H9 (cell line): ENCODE measurements around the gene ARL16. TPM values are rescaled to one million over a fixed set of nuclear protein-coding genes. Genes with fewer than 3 reads are reported as not detected.

Experiments
- DNase-seq: peaks from one replicate; pipeline ENCODE4 v3.0.0-alpha.2; 2017
- H2AFZ ChIP-seq: one replicate; pipeline ENCODE4 v1.6.1; 2013; ENCODE audit warnings: mild to moderate bottlenecking, low read length, control low read depth, moderate library complexity
- H2AK5ac ChIP-seq: 2 replicates; pipeline ENCODE4 v1.6.1; 2013; ENCODE audit warnings: low read length, control low read depth, mixed read lengths; ENCODE audit not compliant: insufficient read length
- H2BK120ac ChIP-seq: one replicate; pipeline ENCODE4 v1.6.1; 2013; ENCODE audit warnings: low read depth, mild to moderate bottlenecking, low read length, control low read depth, inconsistent platforms; ENCODE audit not compliant: poor library complexity, severe bottlenecking
- H2BK12ac ChIP-seq: 2 replicates; pipeline ENCODE4 v1.6.1; 2013; ENCODE audit warnings: low read length, control low read depth, mixed read lengths, low read depth; ENCODE audit not compliant: insufficient read length
- H2BK15ac ChIP-seq: 2 replicates; pipeline ENCODE4 v1.6.1; 2013; ENCODE audit warnings: low read depth, low read length, control low read depth
- H2BK20ac ChIP-seq: one replicate; pipeline ENCODE4 v1.6.1; 2013; ENCODE audit warnings: low read depth, mild to moderate bottlenecking, low read length, control low read depth, inconsistent platforms; ENCODE audit not compliant: poor library complexity, severe bottlenecking
- H2BK5ac ChIP-seq: 2 replicates; pipeline ENCODE4 v1.6.1; 2013; ENCODE audit warnings: low read length, control low read depth, mixed read lengths; ENCODE audit not compliant: insufficient read length
- H3K14ac ChIP-seq: 2 replicates; pipeline ENCODE4 v1.6.1; 2013; ENCODE audit warnings: low read length, control low read depth; ENCODE audit not compliant: insufficient read depth
- H3K18ac ChIP-seq: 2 replicates; pipeline ENCODE4 v1.6.1; 2013; ENCODE audit warnings: low read depth, mild to moderate bottlenecking, mixed read lengths, low read length, control low read depth; ENCODE audit not compliant: insufficient read length
- H3K23ac ChIP-seq: 2 replicates; pipeline ENCODE4 v1.6.1; 2013; ENCODE audit warnings: low read length, control low read depth, mixed read lengths, low read depth; ENCODE audit not compliant: insufficient read length
- H3K23me2 ChIP-seq: 2 replicates; pipeline ENCODE4 v1.6.1; 2013; ENCODE audit warnings: low read depth, mild to moderate bottlenecking, mixed read lengths, low read length, control low read depth; ENCODE audit not compliant: insufficient read length, poor library complexity, severe bottlenecking
- H3K27ac ChIP-seq: 2 replicates; pipeline ENCODE4 v1.5.1; 2013; ENCODE audit warnings: low read length, control low read depth, mixed read lengths, low read depth; ENCODE audit not compliant: insufficient read length
- H3K27me3 ChIP-seq: 2 replicates; pipeline ENCODE4 v1.6.1; 2013; ENCODE audit warnings: low read length, control low read depth, inconsistent platforms; ENCODE audit not compliant: insufficient read depth
- H3K4ac ChIP-seq: 2 replicates; pipeline ENCODE4 v1.6.1; 2013; ENCODE audit warnings: low read depth, mild to moderate bottlenecking, control low read depth, inconsistent platforms, low read length, moderate library complexity
- H3K4me1 ChIP-seq: 2 replicates; pipeline ENCODE4 v1.6.1; 2013; ENCODE audit warnings: low read length, control low read depth, inconsistent platforms; ENCODE audit not compliant: insufficient read depth
- H3K4me2 ChIP-seq: 2 replicates; pipeline ENCODE4 v1.6.1; 2013; ENCODE audit warnings: low read length, control low read depth, mixed read lengths; ENCODE audit not compliant: insufficient read length, insufficient read depth
- H3K56ac ChIP-seq: 2 replicates; pipeline ENCODE4 v1.6.1; 2013; ENCODE audit warnings: low read depth, mild to moderate bottlenecking, mixed read lengths, low read length, control low read depth; ENCODE audit not compliant: insufficient read length
- H3K79me1 ChIP-seq: 2 replicates; pipeline ENCODE4 v1.6.1; 2013; ENCODE audit warnings: low read depth, mild to moderate bottlenecking, moderate library complexity, low read length, control low read depth, inconsistent platforms; ENCODE audit not compliant: insufficient read depth, poor library complexity, severe bottlenecking
- H3K79me2 ChIP-seq: 2 replicates; pipeline ENCODE4 v1.6.1; 2013; ENCODE audit warnings: low read length, control low read depth, inconsistent platforms; ENCODE audit not compliant: insufficient read depth
- H3K9ac ChIP-seq: 2 replicates; pipeline ENCODE4 v1.6.1; 2013; ENCODE audit warnings: low read length, control low read depth, mixed read lengths; ENCODE audit not compliant: insufficient read length; ENCODE audit errors: extremely low read depth
- H3K9me3 ChIP-seq: one replicate; pipeline ENCODE4 v1.6.1; 2013; ENCODE audit warnings: low read depth, low read length, inconsistent platforms; ENCODE audit not compliant: control insufficient read depth
- H3T11ph ChIP-seq: one replicate; pipeline ENCODE4 v1.6.1; 2013; ENCODE audit warnings: mild to moderate bottlenecking, low read length, control low read depth, inconsistent platforms
- H4K20me1 ChIP-seq: one replicate; pipeline ENCODE4 v1.6.1; 2013; ENCODE audit not compliant: control insufficient read depth, insufficient read length, insufficient read depth
- H4K5ac ChIP-seq: 2 replicates; pipeline ENCODE4 v1.6.1; 2013; ENCODE audit warnings: low read depth, mild to moderate bottlenecking, mixed read lengths, low read length, control low read depth; ENCODE audit not compliant: insufficient read length
- H4K8ac ChIP-seq: replicated peaks from 2 replicates; pipeline ENCODE4 v1.6.1; 2013; ENCODE audit warnings: low read length, control low read depth, mixed read lengths, low read depth; ENCODE audit not compliant: insufficient read length
- H4K91ac ChIP-seq: 2 replicates; pipeline ENCODE4 v1.6.1; 2013; ENCODE audit warnings: low read depth, mild to moderate bottlenecking, moderate library complexity, mixed read lengths, low read length, control low read depth; ENCODE audit not compliant: insufficient read length
- H3K27ac Mint-ChIP-seq, 3 experiments: 2 replicates in 2 of 3; 3 replicates in 1 of 3; pipeline ENCODE4 v1.8.0; 2020 to 2021; ENCODE audit warnings: mixed read lengths in 3 of 3, mild to moderate bottlenecking in 1 of 3, moderate library complexity in 1 of 3
- H3K27me3 Mint-ChIP-seq: 2 replicates; pipeline ENCODE4 v1.8.0; 2021; ENCODE audit warnings: low read depth, mild to moderate bottlenecking, moderate library complexity, mixed read lengths
- H3K36me3 Mint-ChIP-seq, 3 experiments: 2 replicates in 2 of 3; 3 replicates in 1 of 3; pipeline ENCODE4 v1.8.0; 2020 to 2021; ENCODE audit warnings: low read depth in 3 of 3, mixed read lengths in 3 of 3; ENCODE audit not compliant: insufficient read depth in 1 of 3
- H3K4me1 Mint-ChIP-seq, 2 experiments: 2 replicates each; pipeline ENCODE4 v1.8.0; 2020; ENCODE audit warnings: mixed read lengths in 2 of 2
- H3K4me3 Mint-ChIP-seq, 2 experiments: 2 replicates in 1 of 2; 3 replicates in 1 of 2; pipeline ENCODE4 v1.8.0; 2020 to 2021; ENCODE audit warnings: mild to moderate bottlenecking in 2 of 2, mixed read lengths in 2 of 2, moderate library complexity in 1 of 2
- H3K9me3 Mint-ChIP-seq, 2 experiments: 2 replicates in 1 of 2; 3 replicates in 1 of 2; pipeline ENCODE4 v1.8.0; 2020; ENCODE audit warnings: mild to moderate bottlenecking in 2 of 2, mixed read lengths in 2 of 2, moderate library complexity in 1 of 2
- WGBS: extraction: QIAGEN DNeasy Blood & Tissue Kit; methylation state at CpG from one replicate; pipeline ENCODE4 v1.1.7; 2013; ENCODE audit warnings: missing lambda C conversion rate, low lambda C conversion rate, mixed read lengths; ENCODE audit not compliant: insufficient read length; ENCODE audit errors: extremely low coverage; 5-methylcytosine and 5-hydroxymethylcytosine counted together
- total RNA-seq: library from RNA; stranded (reverse); gene quantifications from 2 replicates; pipeline ENCODE4 v1.2.1, GENCODE V29; 2021
- TF ChIP-seq, protein P1 (sequence below): fragments of 200-600 bp; sonication (generic); conservative IDR thresholded peaks from 3 replicates; pipeline ENCODE4 v1.8.0; 2021; ENCODE audit warnings: antibody characterized with exemption, mild to moderate bottlenecking

The ARL16 gene
- total RNA-seq, 1 experiment from 2014 or later, result 58.6 TPM

DNA sequence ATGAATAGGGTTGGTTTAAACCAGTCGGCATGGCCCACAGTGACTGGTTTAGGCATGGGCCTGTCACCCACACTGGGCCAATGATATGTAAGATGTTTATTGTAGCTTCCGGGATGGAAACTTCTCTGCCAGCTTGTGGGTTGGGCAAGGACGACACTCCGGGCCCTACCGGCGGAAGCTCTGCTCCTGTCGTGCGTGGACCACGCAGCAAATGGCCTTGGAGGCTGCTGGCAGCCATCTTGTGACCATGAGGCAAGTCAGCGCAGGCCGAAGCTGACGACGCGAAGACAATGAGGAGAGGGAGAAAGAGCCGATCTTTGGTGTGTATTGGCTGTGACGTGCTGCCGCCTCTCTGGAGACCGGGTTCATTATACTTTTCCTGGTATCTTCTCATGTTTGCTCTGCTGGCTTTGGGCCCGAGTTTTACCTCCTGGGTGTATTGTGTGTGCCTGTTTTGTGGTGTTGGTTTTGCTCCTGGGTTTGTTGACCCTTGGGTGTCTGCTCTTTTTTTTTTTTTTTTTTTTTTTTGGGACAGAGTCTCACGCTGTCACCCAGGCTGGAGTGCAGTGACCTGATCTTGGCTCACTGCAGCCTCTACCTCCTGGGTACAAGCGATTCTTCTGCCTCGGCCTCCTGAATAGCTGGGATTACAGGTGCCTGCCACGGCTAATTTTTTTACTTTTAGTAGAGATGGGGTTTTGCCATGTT, 43.9 kb upstream of the ARL16 start:
- no CpG with 5 or more reads among the region's 23 CpGs for WGBS
- no peaks in the 10 kb centered on the region for H3K9me3 ChIP-seq
- H2BK5ac ChIP-seq, result no peak overlapping the region
- TF ChIP-seq, protein P1, sequence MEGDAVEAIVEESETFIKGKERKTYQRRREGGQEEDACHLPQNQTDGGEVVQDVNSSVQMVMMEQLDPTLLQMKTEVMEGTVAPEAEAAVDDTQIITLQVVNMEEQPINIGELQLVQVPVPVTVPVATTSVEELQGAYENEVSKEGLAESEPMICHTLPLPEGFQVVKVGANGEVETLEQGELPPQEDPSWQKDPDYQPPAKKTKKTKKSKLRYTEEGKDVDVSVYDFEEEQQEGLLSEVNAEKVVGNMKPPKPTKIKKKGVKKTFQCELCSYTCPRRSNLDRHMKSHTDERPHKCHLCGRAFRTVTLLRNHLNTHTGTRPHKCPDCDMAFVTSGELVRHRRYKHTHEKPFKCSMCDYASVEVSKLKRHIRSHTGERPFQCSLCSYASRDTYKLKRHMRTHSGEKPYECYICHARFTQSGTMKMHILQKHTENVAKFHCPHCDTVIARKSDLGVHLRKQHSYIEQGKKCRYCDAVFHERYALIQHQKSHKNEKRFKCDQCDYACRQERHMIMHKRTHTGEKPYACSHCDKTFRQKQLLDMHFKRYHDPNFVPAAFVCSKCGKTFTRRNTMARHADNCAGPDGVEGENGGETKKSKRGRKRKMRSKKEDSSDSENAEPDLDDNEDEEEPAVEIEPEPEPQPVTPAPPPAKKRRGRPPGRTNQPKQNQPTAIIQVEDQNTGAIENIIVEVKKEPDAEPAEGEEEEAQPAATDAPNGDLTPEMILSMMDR, result no peak
- no peaks in the 10 kb centered on the region for H4K20me1 ChIP-seq
- H3K36me3 Mint-ChIP-seq, result no peaks in the 10 kb centered on the region
- no peak overlapping the region for H2AFZ ChIP-seq
- H3K23ac ChIP-seq, result no peak overlapping the region
- H3T11ph ChIP-seq, result no peak overlapping the region
- H4K5ac ChIP-seq, result no peak overlapping the region
- no peaks in the 10 kb centered on the region; the same call in 1 of the 2 replicates for H3K4me1 ChIP-seq
- H3K14ac ChIP-seq, result no peak overlapping the region
- H3K18ac ChIP-seq, result no peak overlapping the region
- no peak overlapping the region for H2BK120ac ChIP-seq
- no peak for DNase-seq
- no peak overlapping the region for H4K91ac ChIP-seq
- no peaks in the 10 kb centered on the region for H3K79me1 ChIP-seq
- no peak overlapping the region for H2AK5ac ChIP-seq
- no peak overlapping the region for H3K27ac Mint-ChIP-seq
- no peak overlapping the region for H3K4ac ChIP-seq
- H2BK15ac ChIP-seq, result no peak overlapping the region
- no peak overlapping the region for H3K27ac ChIP-seq
- H3K56ac ChIP-seq, result no peak overlapping the region
- no peak overlapping the region for H3K4me3 Mint-ChIP-seq
- H3K9me3 Mint-ChIP-seq, result no peaks in the 10 kb centered on the region
- H3K9ac ChIP-seq, result no peak overlapping the region
- H2BK20ac ChIP-seq, result no peak overlapping the region
- H3K27me3 Mint-ChIP-seq, result peaks cover 7% of the 10 kb centered on the region
- no peak overlapping the region for H3K4me2 ChIP-seq
- no peaks in the 10 kb centered on the region for H3K23me2 ChIP-seq
- H2BK12ac ChIP-seq, result no peak overlapping the region
- H3K27me3 ChIP-seq, result no peaks in the 10 kb centered on the region
- no peak overlapping the region for H4K8ac ChIP-seq
- H3K4me1 Mint-ChIP-seq, result peaks cover 12% of the 10 kb centered on the region in 2 experiments
- no peaks in the 10 kb centered on the region for H3K79me2 ChIP-seq
